ENCODE data around the gene MRC1.

- no peak for TF ChIP-seq ZFX (IDR thresholded peaks at IDR 0.05)
- TF ChIP-seq CTCF (conservative IDR thresholded peaks at IDR 0.05), result no peak
Observed at GRCh38 chr10:17888189-17888588, 79.0 kb downstream of the MRC1 start.
